OCI-LY7 (cell line): ENCODE measurements around the gene COG8. TPM values are rescaled to one million over a fixed set of nuclear protein-coding genes. Genes with fewer than 3 reads are reported as not detected.
"Not testable (repeated sequence)": the region's sequence is repeated elsewhere in the genome, so short reads cannot be mapped to it uniquely, and the experiment has no call there.

ENCODE experiments used
- BruUV-seq: library from RNA; stranded (reverse); fragments of 400-500 nt; replicated peaks from 2 replicates; lab custom pipeline; 2021; lab: Mats Ljungman, UMichigan
- CTCF ChIA-PET: fragments of 300-600 bp; sonication (Branson Sonifier 250); formaldehyde crosslinking; loops from one replicate; lab custom pipeline; 2022; ENCODE audit warnings: antibody characterized with exemption; ENCODE audit not compliant: unreplicated experiment; lab: Charles Lee
- POLR2A ChIA-PET: fragments of 300-600 bp; sonication (Branson Sonifier 250); formaldehyde crosslinking; loops from one replicate; lab custom pipeline; 2022; ENCODE audit warnings: antibody characterized with exemption; lab: Charles Lee
- DNase-seq: peaks from one replicate; pipeline ENCODE4 v3.0.0-alpha.2; 2015; ENCODE audit warnings: low spot score
- H2AFZ ChIP-seq: fragments of 200-600 bp; sonication (generic), shearing (Covaris generic); 2 replicates; pipeline ENCODE4 v1.6.1; 2014; ENCODE audit warnings: mild to moderate bottlenecking, antibody characterized with exemption, low read length, moderate library complexity
- H3K27ac ChIP-seq: fragments of 200-600 bp; sonication (generic); 2 replicates; pipeline ENCODE4 v1.5.1; 2014; ENCODE audit warnings: mixed run types, low read depth, mild to moderate bottlenecking, moderate library complexity, low read length, inconsistent platforms; ENCODE audit not compliant: poor library complexity, severe bottlenecking
- H3K36me3 ChIP-seq: fragments of 200-600 bp; sonication (generic); 2 replicates; pipeline ENCODE4 v1.6.1; 2014; ENCODE audit warnings: mild to moderate bottlenecking, antibody characterized with exemption, low read length, moderate library complexity, mixed read lengths; ENCODE audit not compliant: insufficient read depth
- H3K4me1 ChIP-seq: fragments of 200-600 bp; sonication (generic); 2 replicates; pipeline ENCODE4 v1.5.1; 2014; ENCODE audit warnings: mild to moderate bottlenecking, low read length; ENCODE audit not compliant: insufficient read depth, poor library complexity, severe bottlenecking
- H3K4me2 ChIP-seq: fragments of 200-600 bp; sonication (generic); 2 replicates; pipeline ENCODE4 v1.6.1; 2014; ENCODE audit warnings: mild to moderate bottlenecking, low read length
- H3K4me3 ChIP-seq: fragments of 200-600 bp; sonication (generic); 2 replicates; pipeline ENCODE4 v1.5.1; 2014; ENCODE audit warnings: mild to moderate bottlenecking, low read depth, low read length; ENCODE audit not compliant: poor library complexity, severe bottlenecking
- H3K79me2 ChIP-seq: fragments of 200-600 bp; sonication (generic); 2 replicates; pipeline ENCODE4 v1.6.1; 2016; ENCODE audit warnings: low read depth, mild to moderate bottlenecking, low read length, moderate library complexity, mixed read lengths; ENCODE audit not compliant: insufficient read depth
- H3K9me2 ChIP-seq: fragments of 200-600 bp; sonication (generic); 2 replicates; pipeline ENCODE4 v1.6.1; 2016; ENCODE audit warnings: mild to moderate bottlenecking, low read length, mixed read lengths; ENCODE audit not compliant: insufficient read depth
- H3K9me3 ChIP-seq: fragments of 200-600 bp; sonication (generic); 2 replicates; pipeline ENCODE4 v1.6.1; 2014; ENCODE audit warnings: mild to moderate bottlenecking, mixed run types, low read length, mixed read lengths
- H4K20me1 ChIP-seq: fragments of 200-600 bp; sonication (generic); 2 replicates; pipeline ENCODE4 v1.6.1; 2014; ENCODE audit warnings: mild to moderate bottlenecking, antibody characterized with exemption, low read length, moderate library complexity, mixed read lengths; ENCODE audit not compliant: insufficient read depth
- EZH2phosphoT487 ChIP-seq: fragments of 200-600 bp; sonication (generic); IDR thresholded peaks from 2 replicates; pipeline ENCODE4 v1.6.1; 2018; ENCODE audit warnings: low read depth, borderline replicate concordance, mild to moderate bottlenecking, mixed run types, antibody characterized with exemption, low read length, moderate library complexity, mixed read lengths
- intact Hi-C: fragments of 100-400 bp; cut with micrococcal nuclease; formaldehyde crosslinking; loops from one replicate; pipeline ENCODE4 v1.10.0; 2022; ENCODE audit not compliant: unreplicated experiment
- total RNA-seq, 2 experiments: library from RNA; depleted of rRNA in 1 of 2; stranded (reverse); fragments of >200 nt in 1 of 2; shearing (Covaris generic) in 1 of 2; gene quantifications; 2 replicates each; pipeline ENCODE4 v1.2.3, GENCODE V29; 2014 to 2022
- TF ChIP-seq, protein P1 (sequence below): fragments of 200-600 bp; sonication (generic); conservative IDR thresholded peaks from 2 replicates; pipeline ENCODE4 v1.5.1; 2014; ENCODE audit warnings: mild to moderate bottlenecking, antibody characterized with exemption, low read length, moderate library complexity, mixed read lengths

COG8 gene
- total RNA-seq, 2 experiments from 2014 or later, result 55.9 to 60.3 TPM

DNA sequence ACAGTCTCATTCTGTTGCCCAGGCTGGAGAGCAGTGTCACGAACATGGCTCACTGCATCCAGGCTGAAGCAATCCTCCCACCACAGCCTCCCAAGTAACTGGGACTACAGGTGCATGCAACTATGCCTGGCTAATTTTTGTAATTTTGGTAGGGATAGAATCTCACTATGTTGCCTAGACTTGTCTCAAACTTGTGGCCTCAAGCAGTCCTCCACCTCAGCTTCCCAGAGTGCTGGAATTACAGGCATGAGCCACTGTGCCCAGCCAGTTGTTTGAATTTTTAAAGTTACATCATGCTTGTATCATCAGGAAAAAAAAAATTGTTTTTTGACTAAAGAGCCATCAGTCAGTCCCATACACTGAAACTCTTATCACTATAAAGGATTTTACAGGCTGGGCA is 45.3 kb downstream of the COG8 start:
- Histone ChIP-seq H3K4me3 (no peak overlapping the region), H3K9me2 (no peaks in the 10 kb centered on the region), H3K4me1 (no peaks in the 10 kb centered on the region), H3K4me2 (no peak overlapping the region), H3K9me3 (no peaks in the 10 kb centered on the region), H3K79me2 (no peaks in the 10 kb centered on the region), H4K20me1 (no peaks in the 10 kb centered on the region), H2AFZ (no peak overlapping the region), H3K36me3 (no peaks in the 10 kb centered on the region), H3K27ac (no peak overlapping the region)
- POLR2A ChIA-PET, result no interaction called here
- CTCF ChIA-PET, result no interaction called here
- no peak for TF ChIP-seq EZH2phosphoT487
- TF ChIP-seq, protein P1, sequence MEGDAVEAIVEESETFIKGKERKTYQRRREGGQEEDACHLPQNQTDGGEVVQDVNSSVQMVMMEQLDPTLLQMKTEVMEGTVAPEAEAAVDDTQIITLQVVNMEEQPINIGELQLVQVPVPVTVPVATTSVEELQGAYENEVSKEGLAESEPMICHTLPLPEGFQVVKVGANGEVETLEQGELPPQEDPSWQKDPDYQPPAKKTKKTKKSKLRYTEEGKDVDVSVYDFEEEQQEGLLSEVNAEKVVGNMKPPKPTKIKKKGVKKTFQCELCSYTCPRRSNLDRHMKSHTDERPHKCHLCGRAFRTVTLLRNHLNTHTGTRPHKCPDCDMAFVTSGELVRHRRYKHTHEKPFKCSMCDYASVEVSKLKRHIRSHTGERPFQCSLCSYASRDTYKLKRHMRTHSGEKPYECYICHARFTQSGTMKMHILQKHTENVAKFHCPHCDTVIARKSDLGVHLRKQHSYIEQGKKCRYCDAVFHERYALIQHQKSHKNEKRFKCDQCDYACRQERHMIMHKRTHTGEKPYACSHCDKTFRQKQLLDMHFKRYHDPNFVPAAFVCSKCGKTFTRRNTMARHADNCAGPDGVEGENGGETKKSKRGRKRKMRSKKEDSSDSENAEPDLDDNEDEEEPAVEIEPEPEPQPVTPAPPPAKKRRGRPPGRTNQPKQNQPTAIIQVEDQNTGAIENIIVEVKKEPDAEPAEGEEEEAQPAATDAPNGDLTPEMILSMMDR, result no peak
- no peak for DNase-seq
- BruUV-seq, result no TSS peak
- intact Hi-C loops, result no loop called here

DNA sequence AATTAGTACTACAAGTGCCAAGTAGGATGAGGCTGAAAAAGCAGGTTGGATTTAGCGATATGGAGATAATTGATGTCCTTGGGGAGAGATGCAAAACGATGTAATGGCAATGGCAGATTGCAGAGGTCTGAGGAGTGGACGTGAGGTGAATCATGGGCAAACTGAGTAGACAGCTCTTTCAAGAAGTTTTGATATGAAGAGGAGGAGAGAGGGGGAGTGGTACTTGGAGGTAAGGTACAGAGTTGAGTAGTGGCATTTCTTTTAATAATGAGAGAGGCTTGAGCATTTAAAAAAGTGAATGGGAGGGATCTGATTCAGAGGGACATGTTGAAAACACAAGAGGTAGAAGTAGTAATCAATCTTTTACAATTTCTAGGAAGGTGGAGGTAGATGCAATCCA is 46.0 kb downstream of the COG8 start:
- Histone ChIP-seq H3K4me3 (no peak overlapping the region), H3K4me2 (no peak overlapping the region), H3K27ac (no peak overlapping the region), H2AFZ (no peak overlapping the region), H3K36me3 (peaks cover 4% of the 10 kb centered on the region; the same call in 1 of the 2 replicates), H3K9me3 (no peaks in the 10 kb centered on the region), H4K20me1 (no peaks in the 10 kb centered on the region), H3K9me2 (no peaks in the 10 kb centered on the region), H3K4me1 (no peaks in the 10 kb centered on the region), H3K79me2 (no peaks in the 10 kb centered on the region)
- ChIA-PET POLR2A (no interaction called here), CTCF (no interaction called here)
- no peak for TF ChIP-seq EZH2phosphoT487
- TF ChIP-seq, protein P1, result no peak
- BruUV-seq, result no TSS peak
- DNase-seq, result no peak
- intact Hi-C loops, result no loop called here

GRCh38 chr16:69291657-69292056 is 47.7 kb downstream of the COG8 start:
- H4K20me1 ChIP-seq, H3K79me2 ChIP-seq, BruUV-seq, H3K4me1 ChIP-seq, H3K4me2 ChIP-seq, CTCF ChIA-PET, DNase-seq, H2AFZ ChIP-seq, H3K9me3 ChIP-seq, H3K27ac ChIP-seq, H3K4me3 ChIP-seq, H3K9me2 ChIP-seq, intact Hi-C loops: not testable (repeated sequence)
- POLR2A ChIA-PET, result interaction anchor here (1.7 kb wide), 1 partner anchor 18 kb away, joined by 3 read pairs; no protein-coding TSS in a partner anchor
- peaks cover 17% of the 10 kb centered on the region; the same call in 1 of the 2 replicates for H3K36me3 ChIP-seq
